Measurements from ENCODE around the gene DNAJC24.

DNA sequence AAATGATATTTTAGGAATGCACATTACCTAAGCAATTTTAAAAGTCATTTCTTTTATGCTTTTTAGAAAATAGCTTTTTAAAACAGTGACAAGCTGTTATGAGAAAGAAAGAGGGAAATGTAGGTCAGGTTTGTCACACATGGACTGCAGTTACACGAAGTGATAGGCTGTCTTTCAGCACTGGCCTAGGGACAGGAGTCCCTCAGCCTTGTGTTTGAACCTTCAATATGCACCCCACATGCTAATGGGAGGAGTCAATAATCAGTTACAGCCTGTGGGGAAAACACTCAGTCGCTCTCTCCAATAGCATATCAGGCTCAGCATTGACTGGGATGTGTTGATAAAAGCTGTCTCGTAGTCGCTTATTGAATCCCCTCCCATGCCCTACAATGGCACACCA lies 45.8 kb downstream of the DNAJC24 start:
- TF ChIP-seq, protein P1, sequence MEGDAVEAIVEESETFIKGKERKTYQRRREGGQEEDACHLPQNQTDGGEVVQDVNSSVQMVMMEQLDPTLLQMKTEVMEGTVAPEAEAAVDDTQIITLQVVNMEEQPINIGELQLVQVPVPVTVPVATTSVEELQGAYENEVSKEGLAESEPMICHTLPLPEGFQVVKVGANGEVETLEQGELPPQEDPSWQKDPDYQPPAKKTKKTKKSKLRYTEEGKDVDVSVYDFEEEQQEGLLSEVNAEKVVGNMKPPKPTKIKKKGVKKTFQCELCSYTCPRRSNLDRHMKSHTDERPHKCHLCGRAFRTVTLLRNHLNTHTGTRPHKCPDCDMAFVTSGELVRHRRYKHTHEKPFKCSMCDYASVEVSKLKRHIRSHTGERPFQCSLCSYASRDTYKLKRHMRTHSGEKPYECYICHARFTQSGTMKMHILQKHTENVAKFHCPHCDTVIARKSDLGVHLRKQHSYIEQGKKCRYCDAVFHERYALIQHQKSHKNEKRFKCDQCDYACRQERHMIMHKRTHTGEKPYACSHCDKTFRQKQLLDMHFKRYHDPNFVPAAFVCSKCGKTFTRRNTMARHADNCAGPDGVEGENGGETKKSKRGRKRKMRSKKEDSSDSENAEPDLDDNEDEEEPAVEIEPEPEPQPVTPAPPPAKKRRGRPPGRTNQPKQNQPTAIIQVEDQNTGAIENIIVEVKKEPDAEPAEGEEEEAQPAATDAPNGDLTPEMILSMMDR (IDR thresholded peaks at IDR 0.05): no peak
- TF ChIP-seq POLR2A (IDR thresholded peaks at IDR 0.05): no peak
